K562 (cell line): ENCODE measurements around the gene RO60. TPM values are rescaled to one million over a fixed set of nuclear protein-coding genes. Genes with fewer than 3 reads are reported as not detected.

Experiments
- ATAC-seq: fragments of 200-7000 bp; cut with Tn5 transposase; 3 replicates; pipeline ENCODE4 v1.9.1; 2020; ENCODE audit warnings: moderate library complexity
- BruUV-seq: library from RNA; stranded (reverse); fragments of 400-500 nt; replicated peaks from 2 replicates; lab custom pipeline; 2021; lab: Mats Ljungman, UMichigan
- CTCF ChIA-PET: fragments of 300-600 bp; formaldehyde crosslinking; extraction: SDS; loops from one replicate; lab custom pipeline; 2021; ENCODE audit warnings: low intra/inter-chr PET ratio; lab: Yijun Ruan, JAX
- POLR2A ChIA-PET: fragments of 300-600, 350-650 bp; sonication (Branson Sonifier 250); formaldehyde crosslinking; extraction: SDS; loops from one replicate; lab custom pipeline; 2021; ENCODE audit warnings: antibody characterized with exemption, inconsistent platforms; lab: Yijun Ruan, JAX
- DNase-seq, 4 experiments: peaks; one replicate each; pipeline versions ENCODE4 v3.0.0 to v3.0.0-alpha.2; 2011 to 2018; ENCODE audit warnings: low spot score in 3 of 4, mixed read lengths in 3 of 4; ENCODE audit errors: extremely low read depth in 1 of 4
- FAIRE-seq: peaks from 2 replicates; lab custom pipeline; 2011; peaks lifted over from hg19 to GRCh38; lab: Jason Lieb, UNC
- H2AFZ ChIP-seq: 2 replicates; pipeline ENCODE4 v1.6.0; 2011; ENCODE audit warnings: low read depth, low read length, control low read depth, inconsistent platforms
- H3K27ac ChIP-seq: fragments of 200-600 bp; 3 replicates; pipeline ENCODE4 v1.8.0; 2011; ENCODE audit warnings: low read depth, mild to moderate bottlenecking, control low read depth, inconsistent platforms, low read length, moderate library complexity, mixed read lengths; ENCODE audit errors: extremely low read depth
- H3K27me3 ChIP-seq, 2 experiments: fragments of 300-600 bp in 1 of 2; 2 replicates in 1 of 2; 3 replicates in 1 of 2; pipeline versions ENCODE4 v1.6.0 to v1.8.0; 2011; ENCODE audit warnings: inconsistent platforms in 2 of 2, low read length in 2 of 2, mild to moderate bottlenecking in 1 of 2, mixed read lengths in 1 of 2, moderate library complexity in 1 of 2; ENCODE audit not compliant: control insufficient read depth in 2 of 2, insufficient read depth in 2 of 2
- H3K36me3 ChIP-seq: fragments of 300-600 bp; 3 replicates; pipeline ENCODE4 v1.8.0; 2011; ENCODE audit warnings: mild to moderate bottlenecking, low read length, inconsistent platforms; ENCODE audit not compliant: control insufficient read depth, insufficient read depth
- H3K4me1 ChIP-seq, 2 experiments: fragments of 200-600 bp in 1 of 2; replicated peaks in 1 of 2; 2 replicates in 1 of 2; 3 replicates in 1 of 2; pipeline versions ENCODE4 v1.5.1 to v1.8.0; 2011; ENCODE audit warnings: inconsistent platforms in 2 of 2, low read length in 2 of 2, mild to moderate bottlenecking in 1 of 2, mixed read lengths in 1 of 2, moderate library complexity in 1 of 2; ENCODE audit not compliant: control insufficient read depth in 2 of 2, insufficient read depth in 2 of 2
- H3K4me2 ChIP-seq: 2 replicates; pipeline ENCODE4 v1.6.1; 2011; ENCODE audit warnings: low read length, control low read depth, inconsistent platforms, mixed read lengths; ENCODE audit not compliant: insufficient read depth
- H3K4me3 ChIP-seq: fragments of 200-600 bp; sonication (generic), shearing (Covaris generic); 2 replicates; pipeline ENCODE4 v1.5.1; 2016; ENCODE audit warnings: control low read depth, inconsistent platforms
- H3K79me2 ChIP-seq: fragments of 200-600 bp; 3 replicates; pipeline ENCODE4 v1.8.0; 2011; ENCODE audit warnings: low read length, inconsistent platforms; ENCODE audit not compliant: control insufficient read depth, insufficient read depth
- H3K9ac ChIP-seq, 2 experiments: 2 replicates each; pipeline versions ENCODE4 v1.6.0 to v1.6.1; 2011; ENCODE audit warnings: low read depth in 2 of 2, low read length in 2 of 2, control low read depth in 1 of 2, inconsistent platforms in 1 of 2, mild to moderate bottlenecking in 1 of 2, mixed read lengths in 1 of 2; ENCODE audit not compliant: insufficient read depth in 1 of 2
- H3K9me1 ChIP-seq: one replicate; pipeline ENCODE4 v1.6.0; 2011; ENCODE audit warnings: inconsistent platforms, mild to moderate bottlenecking, low read length, moderate library complexity; ENCODE audit not compliant: control insufficient read depth, insufficient read depth
- H3K9me3 ChIP-seq: replicated peaks from 2 replicates; pipeline ENCODE4 v1.5.1; 2011; ENCODE audit warnings: low read depth, low read length, inconsistent platforms; ENCODE audit not compliant: control insufficient read depth, insufficient read depth
- H4K20me1 ChIP-seq: replicated peaks from 2 replicates; pipeline ENCODE4 v1.6.1; 2011; ENCODE audit warnings: low read length, inconsistent platforms, mixed read lengths; ENCODE audit not compliant: control insufficient read depth, insufficient read depth
- CEBPB ChIP-seq: fragments of 450-650 bp; IDR thresholded peaks from 2 replicates; pipeline ENCODE4 v1.6.1; 2016; ENCODE audit warnings: missing genetic modification characterization, missing compliant biosample characterization
- CEBPG ChIP-seq, 3 experiments: fragments of 200-800 bp in 1 of 3; sonication (Bioruptor generic) in 1 of 3; sonication (generic) in 1 of 3; formaldehyde crosslinking in 1 of 3; IDR thresholded peaks in 2 of 3; conservative IDR thresholded peaks in 1 of 3; 2 replicates each; pipeline versions ENCODE4 v1.6.1 to v1.8.0; 2016 to 2022; ENCODE audit warnings: missing compliant biosample characterization in 2 of 3, missing genetic modification characterization in 2 of 3, mild to moderate bottlenecking in 1 of 3, missing genetic modification reagents in 1 of 3
- MTF1 ChIP-seq: fragments of 250-450 bp; sonication (Bioruptor Pico); IDR thresholded peaks from 2 replicates; pipeline ENCODE4 v1.9.0; 2021; ENCODE audit warnings: moderate library complexity, mild to moderate bottlenecking, inconsistent platforms, borderline replicate concordance
- ZBTB5 ChIP-seq: fragments of 450-650 bp; IDR thresholded peaks from 2 replicates; pipeline ENCODE4 v1.6.1; 2017; ENCODE audit warnings: antibody characterized with exemption
- ZNF224 ChIP-seq: sonication (generic); formaldehyde crosslinking; IDR thresholded peaks from 2 replicates; pipeline ENCODE4 v1.8.0; 2022; ENCODE audit warnings: mild to moderate bottlenecking, missing genetic modification reagents
- WGBS: fragments of 100-300 bp; shearing (Covaris generic); methylation state at CpG from one replicate; pipeline ENCODE4 v1.1.6; 2016; ENCODE audit warnings: low coverage, mixed read lengths; ENCODE audit not compliant: insufficient coverage; ENCODE audit errors: missing lambda C conversion rate; 5-methylcytosine and 5-hydroxymethylcytosine counted together
- in situ Hi-C: fragments of 300-500 bp; cut with MboI; formaldehyde crosslinking; loops from 4 replicates; pipeline ENCODE4 v1.15.0; 2018; ENCODE audit warnings: inconsistent platforms, mixed read lengths
- intact Hi-C: fragments of 100-400 bp; cut with micrococcal nuclease; formaldehyde crosslinking; loops from 2 replicates; pipeline ENCODE4 v1.14.2; 2022
- polyA plus RNA-seq, 8 experiments: library from polyadenylated mRNA; depleted of rRNA in 4 of 8; stranded (reverse) in 5 of 8; unstranded in 3 of 8; fragments of >200 nt; fragmentation: Nextera tagmentation in 2 of 8; fragmentation: Illumina TruSeq in 1 of 8; extraction: Ambion mirVana in 2 of 8; extraction: Trizol in 1 of 8; gene quantifications; 2 replicates each; pipeline versions ENCODE4 v1.2.1 to v1.2.3, GENCODE V29; 2011 to 2014; ENCODE audit warnings: inconsistent platforms in 1 of 8, missing spikeins in 1 of 8
- total RNA-seq, 7 experiments: library from RNA; depleted of rRNA in 6 of 7; stranded (reverse); fragments of >200 nt in 6 of 7; fragmentation: Illumina TruSeq in 2 of 7; extraction: Trizol in 2 of 7; gene quantifications; 2 replicates each; pipeline versions ENCODE4 v1.2.1 to v1.2.3, GENCODE V29; 2011 to 2021; ENCODE audit warnings: low replicate concordance in 1 of 7

RO60 gene
- total and polyA plus RNA-seq, 9 of the 15 experiments (the other 6 are each of a cell fraction or from before 2014, with no cell fraction given), result 24.9 to 187 (median 101) TPM

GRCh38 chr1:193086342-193086741 lies 26.9 kb downstream of the RO60 start:
- in situ Hi-C loops (no loop called here), intact Hi-C loops (no loop called here)
- peaks cover 82% of the 10 kb centered on the region for H3K36me3 ChIP-seq
- no peaks in the 10 kb centered on the region for H3K9me1 ChIP-seq
- no peaks in the 10 kb centered on the region for H3K9me3 ChIP-seq
- H4K20me1 ChIP-seq, result no peaks in the 10 kb centered on the region
- H3K4me3 ChIP-seq, result no peak overlapping the region
- no peaks in the 10 kb centered on the region for H3K4me1 ChIP-seq
- no peak for DNase-seq
- CTCF ChIA-PET, result no interaction called here
- no peak overlapping the region for H3K27ac ChIP-seq
- no peak overlapping the region for H3K4me2 ChIP-seq
- FAIRE-seq, result no peak
- no peak for ATAC-seq
- 70% methylated on average over 3 of the region's 3 CpGs for WGBS
- no peaks in the 10 kb centered on the region for H3K27me3 ChIP-seq
- POLR2A ChIA-PET, result interaction anchor here (2.7 to 3.0 kb wide), 2 partner anchors 15 to 28 kb away, joined by 9 to 11 read pairs; partner anchors contain the start of genes RO60 and UCHL5
- no peak overlapping the region for H3K9ac ChIP-seq
- BruUV-seq, result no TSS peak
- TF ChIP-seq ZBTB5 (no peak), MTF1 (no peak), CEBPB (tag) (peak; percentile 86), CEBPG (CRISPR knock-in tag; IDR thresholded peaks at IDR 0.05) (no peak), CEBPG (tag; conservative IDR thresholded peaks at IDR 0.05 in 1 of 2, IDR thresholded peaks at IDR 0.05 in 1 of 2) (peak in 1 of 2 experiments; percentile 90; a peak in 2 of 4 replicates), ZNF224 (CRISPR knock-in tag) (no peak)
- H2AFZ ChIP-seq, result no peak overlapping the region
- H3K79me2 ChIP-seq, result no peaks in the 10 kb centered on the region
